HFF-Myc (cell line): ENCODE data around the gene MS4A18.

Experiments
- DNase-seq: peaks from one replicate; pipeline ENCODE4 v3.0.0-alpha.2; 2011; ENCODE audit warnings: low read depth; ENCODE audit errors: extremely low read depth
- H3K4me3 ChIP-seq: replicated peaks from 2 replicates; pipeline ENCODE4 v1.5.1; 2011; ENCODE audit warnings: low read depth, mild to moderate bottlenecking, control low read depth, low read length
- TF ChIP-seq, protein P1 (sequence below): IDR thresholded peaks from 2 replicates; pipeline ENCODE4 v1.5.1; 2012; ENCODE audit warnings: mild to moderate bottlenecking, low read depth, low read length, control low read depth; ENCODE audit errors: missing control alignments

MS4A18 gene

DNA sequence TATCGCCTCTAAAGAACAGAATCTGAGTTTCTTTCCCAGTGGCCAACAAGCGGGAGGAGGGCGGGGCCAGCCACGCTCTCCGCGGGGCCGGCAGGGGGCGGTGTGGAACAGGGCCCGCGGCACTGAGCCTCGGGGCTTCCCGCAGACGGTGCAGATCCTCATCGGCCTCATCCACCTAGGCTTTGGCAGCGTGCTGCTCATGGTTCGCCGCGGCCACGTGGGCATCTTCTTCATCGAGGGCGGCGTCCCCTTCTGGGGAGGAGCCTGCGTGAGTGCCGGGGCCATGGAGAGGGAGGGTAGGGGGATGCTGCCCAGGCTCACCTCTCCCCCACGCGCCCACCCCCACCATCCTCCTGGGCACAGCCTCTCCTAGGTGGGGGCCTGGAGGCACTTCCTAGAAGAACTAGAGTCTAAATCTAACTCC is 42.9 kb downstream of the MS4A18 start:
- no peak for DNase-seq
- no peak overlapping the region for H3K4me3 ChIP-seq
- TF ChIP-seq, protein P1, sequence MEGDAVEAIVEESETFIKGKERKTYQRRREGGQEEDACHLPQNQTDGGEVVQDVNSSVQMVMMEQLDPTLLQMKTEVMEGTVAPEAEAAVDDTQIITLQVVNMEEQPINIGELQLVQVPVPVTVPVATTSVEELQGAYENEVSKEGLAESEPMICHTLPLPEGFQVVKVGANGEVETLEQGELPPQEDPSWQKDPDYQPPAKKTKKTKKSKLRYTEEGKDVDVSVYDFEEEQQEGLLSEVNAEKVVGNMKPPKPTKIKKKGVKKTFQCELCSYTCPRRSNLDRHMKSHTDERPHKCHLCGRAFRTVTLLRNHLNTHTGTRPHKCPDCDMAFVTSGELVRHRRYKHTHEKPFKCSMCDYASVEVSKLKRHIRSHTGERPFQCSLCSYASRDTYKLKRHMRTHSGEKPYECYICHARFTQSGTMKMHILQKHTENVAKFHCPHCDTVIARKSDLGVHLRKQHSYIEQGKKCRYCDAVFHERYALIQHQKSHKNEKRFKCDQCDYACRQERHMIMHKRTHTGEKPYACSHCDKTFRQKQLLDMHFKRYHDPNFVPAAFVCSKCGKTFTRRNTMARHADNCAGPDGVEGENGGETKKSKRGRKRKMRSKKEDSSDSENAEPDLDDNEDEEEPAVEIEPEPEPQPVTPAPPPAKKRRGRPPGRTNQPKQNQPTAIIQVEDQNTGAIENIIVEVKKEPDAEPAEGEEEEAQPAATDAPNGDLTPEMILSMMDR = peak; percentile 65

DNA sequence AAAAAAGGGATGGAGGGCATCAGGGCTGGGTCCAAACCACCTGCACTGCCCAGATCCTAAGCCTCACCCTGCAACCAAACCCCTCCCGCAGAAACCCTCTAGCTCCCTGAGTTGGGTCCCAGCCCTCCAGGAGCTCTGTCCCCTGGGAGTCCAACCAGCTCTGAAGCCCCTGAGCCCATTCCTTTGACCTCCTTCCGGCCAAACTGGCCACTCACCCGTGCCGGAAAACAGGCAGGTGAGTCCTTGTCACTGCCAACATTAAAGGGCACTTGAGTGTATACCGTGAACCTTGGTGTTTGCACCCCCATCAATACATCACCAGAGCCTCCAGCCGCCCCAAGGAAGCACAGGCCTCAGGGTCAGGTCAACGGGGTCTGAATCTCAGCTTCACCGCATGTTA is 43.7 kb downstream of the MS4A18 start:
- H3K4me3 ChIP-seq = no peak overlapping the region
- TF ChIP-seq, protein P1 = no peak
- no peak for DNase-seq

DNA sequence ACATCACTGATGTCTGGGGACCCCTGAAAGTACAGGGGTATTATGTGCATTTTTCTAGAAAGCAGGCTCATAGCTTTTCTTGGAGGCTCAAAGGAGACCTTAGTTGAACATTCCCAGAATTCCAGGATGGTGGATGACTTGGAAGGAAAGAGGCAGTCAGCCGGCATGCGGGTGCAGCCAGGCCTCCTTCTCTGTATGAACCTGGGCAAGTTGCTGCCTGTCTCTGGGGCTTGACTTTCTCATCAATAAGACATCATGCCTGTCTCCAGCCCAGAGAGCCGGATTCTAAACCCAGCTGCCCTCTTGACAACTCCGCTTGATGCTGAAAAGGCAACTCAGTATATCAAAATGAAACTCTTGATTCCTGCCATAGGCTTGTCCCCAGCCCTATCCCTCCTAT is 44.8 kb downstream of the MS4A18 start:
- no peak for DNase-seq
- no peak overlapping the region for H3K4me3 ChIP-seq
- TF ChIP-seq, protein P1 = no peak

- no peak overlapping the region for H3K4me3 ChIP-seq
- TF ChIP-seq, protein P1 = no peak
- DNase-seq = no peak
These were observed 45.3 kb downstream of the MS4A18 start for GRCh38 chr11:60769811-60770210.

GRCh38 chr11:60771146-60771545 is 46.6 kb downstream of the MS4A18 start:
- TF ChIP-seq, protein P1 = no peak
- H3K4me3 ChIP-seq = no peak overlapping the region
- no peak for DNase-seq

- H3K4me3 ChIP-seq = no peak overlapping the region
- no peak for DNase-seq
- TF ChIP-seq, protein P1 = no peak
These were observed 47.5 kb downstream of the MS4A18 start for GRCh38 chr11:60771879-60772525.

DNA sequence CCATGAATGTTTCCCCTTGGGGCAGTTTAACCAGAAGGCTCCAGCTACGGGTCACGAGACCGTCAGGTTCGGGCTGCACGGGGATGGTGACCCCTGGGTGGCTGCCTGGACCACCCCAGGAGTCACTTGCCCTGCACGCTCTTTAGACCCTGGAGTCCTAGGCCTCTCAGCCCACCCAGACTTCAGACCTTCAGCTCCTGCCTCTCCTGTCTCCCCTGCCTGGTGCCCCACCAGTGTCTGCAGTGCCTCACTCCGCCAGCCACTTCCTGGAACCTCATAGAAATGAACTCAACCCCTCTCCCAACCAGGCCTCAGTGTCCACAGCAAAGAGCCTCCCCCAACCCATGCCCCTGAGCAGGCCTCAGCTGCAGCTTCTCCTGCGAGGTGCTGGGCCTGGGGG is 48.1 kb downstream of the MS4A18 start:
- TF ChIP-seq, protein P1 = no peak

More for the DNA sequence above, 48.1 kb downstream of the MS4A18 start:
- DNase-seq = no peak
- H3K4me3 ChIP-seq = no peak overlapping the region
